Measurements from ENCODE around the gene HOMER2.

HOMER2 gene

GRCh38 chr15:82980981-82981380, 28.5 kb upstream of the HOMER2 start:
- H2AFZ ChIP-seq (ENCODE audit: low read length, unreplicated experiment): no peak overlapping the region
- H3K4me1 ChIP-seq (ENCODE audit: control insufficient read depth, insufficient read depth, low read length, unreplicated experiment): no peaks in the 10 kb centered on the region
- no peak overlapping the region for H3K4me3 ChIP-seq (ENCODE audit: low read depth, low read length)
- 0 out of 2 replicates have a peak, but pooled peaks cover 3% of the 10 kb centered on the region for H3K36me3 ChIP-seq (ENCODE audit: insufficient read depth, low read length)
- H3K27ac ChIP-seq (ENCODE audit: low read depth, low read length): no peak overlapping the region
- peaks cover 12% of the 10 kb centered on the region for H3K79me2 ChIP-seq (ENCODE audit: control insufficient read depth, insufficient read depth, low read length, unreplicated experiment)
- H3K27me3 ChIP-seq (ENCODE audit: insufficient read depth, low read length): no peaks in the 10 kb centered on the region

GRCh38 chr15:82979726-82980125, 27.2 kb upstream of the HOMER2 start:
- H3K27ac ChIP-seq (ENCODE audit: low read depth, low read length): no peak overlapping the region
- H3K27me3 ChIP-seq (ENCODE audit: insufficient read depth, low read length): no peaks in the 10 kb centered on the region
- no peak overlapping the region for H3K4me3 ChIP-seq (ENCODE audit: low read depth, low read length)
- H2AFZ ChIP-seq (ENCODE audit: low read length, unreplicated experiment): no peak overlapping the region
- H3K4me1 ChIP-seq (ENCODE audit: control insufficient read depth, insufficient read depth, low read length, unreplicated experiment): no peaks in the 10 kb centered on the region
- H3K79me2 ChIP-seq (ENCODE audit: control insufficient read depth, insufficient read depth, low read length, unreplicated experiment): peaks cover 4% of the 10 kb centered on the region
- H3K36me3 ChIP-seq (ENCODE audit: insufficient read depth, low read length): 0 out of 2 replicates have a peak, but pooled peaks cover 3% of the 10 kb centered on the region

- Histone ChIP-seq H3K36me3 (ENCODE audit: insufficient read depth, low read length) (0 out of 2 replicates have a peak, but pooled peaks cover 3% of the 10 kb centered on the region), H2AFZ (ENCODE audit: low read length, unreplicated experiment) (no peak overlapping the region), H3K79me2 (ENCODE audit: control insufficient read depth, insufficient read depth, low read length, unreplicated experiment) (peaks cover 3% of the 10 kb centered on the region), H3K4me3 (ENCODE audit: low read depth, low read length) (no peak overlapping the region), H3K27ac (ENCODE audit: low read depth, low read length) (no peak overlapping the region), H3K27me3 (ENCODE audit: insufficient read depth, low read length) (no peaks in the 10 kb centered on the region), H3K4me1 (ENCODE audit: control insufficient read depth, insufficient read depth, low read length, unreplicated experiment) (no peaks in the 10 kb centered on the region)
Observed at GRCh38 chr15:82978438-82978837, 25.9 kb upstream of the HOMER2 start.

- Histone ChIP-seq H3K4me3 (ENCODE audit: low read depth, low read length) (no peak overlapping the region), H3K36me3 (ENCODE audit: insufficient read depth, low read length) (0 out of 2 replicates have a peak, but pooled peaks cover 3% of the 10 kb centered on the region), H3K4me1 (ENCODE audit: control insufficient read depth, insufficient read depth, low read length, unreplicated experiment) (no peaks in the 10 kb centered on the region), H2AFZ (ENCODE audit: low read length, unreplicated experiment) (no peak overlapping the region), H3K79me2 (ENCODE audit: control insufficient read depth, insufficient read depth, low read length, unreplicated experiment) (peaks cover 7% of the 10 kb centered on the region), H3K27ac (ENCODE audit: low read depth, low read length) (no peak overlapping the region), H3K27me3 (ENCODE audit: insufficient read depth, low read length) (no peaks in the 10 kb centered on the region)
Observed at GRCh38 chr15:82977076-82977475, 24.6 kb upstream of the HOMER2 start.

GRCh38 chr15:82972990-82973389, 20.5 kb upstream of the HOMER2 start:
- Histone ChIP-seq H3K36me3 (ENCODE audit: insufficient read depth, low read length) (no peaks in the 10 kb centered on the region), H3K4me1 (ENCODE audit: control insufficient read depth, insufficient read depth, low read length, unreplicated experiment) (no peaks in the 10 kb centered on the region), H3K27ac (ENCODE audit: low read depth, low read length) (no peak overlapping the region), H3K27me3 (ENCODE audit: insufficient read depth, low read length) (no peaks in the 10 kb centered on the region), H3K4me3 (ENCODE audit: low read depth, low read length) (no peak overlapping the region), H3K79me2 (ENCODE audit: control insufficient read depth, insufficient read depth, low read length, unreplicated experiment) (peaks cover 8% of the 10 kb centered on the region), H2AFZ (ENCODE audit: low read length, unreplicated experiment) (no peak overlapping the region)

- no peak overlapping the region for H3K4me3 ChIP-seq (ENCODE audit: low read depth, low read length)
- peaks cover 8% of the 10 kb centered on the region for H3K79me2 ChIP-seq (ENCODE audit: control insufficient read depth, insufficient read depth, low read length, unreplicated experiment)
- no peak overlapping the region for H2AFZ ChIP-seq (ENCODE audit: low read length, unreplicated experiment)
- H3K36me3 ChIP-seq (ENCODE audit: insufficient read depth, low read length): no peaks in the 10 kb centered on the region
- no peaks in the 10 kb centered on the region for H3K27me3 ChIP-seq (ENCODE audit: insufficient read depth, low read length)
- H3K4me1 ChIP-seq (ENCODE audit: control insufficient read depth, insufficient read depth, low read length, unreplicated experiment): no peaks in the 10 kb centered on the region
- H3K27ac ChIP-seq (ENCODE audit: low read depth, low read length): no peak overlapping the region
Observed at GRCh38 chr15:82971218-82971984, 18.9 kb upstream of the HOMER2 start.

GRCh38 chr15:82970696-82971095, 18.2 kb upstream of the HOMER2 start:
- Histone ChIP-seq H3K4me3 (ENCODE audit: low read depth, low read length) (no peak overlapping the region), H3K36me3 (ENCODE audit: insufficient read depth, low read length) (no peaks in the 10 kb centered on the region), H3K4me1 (ENCODE audit: control insufficient read depth, insufficient read depth, low read length, unreplicated experiment) (no peaks in the 10 kb centered on the region), H2AFZ (ENCODE audit: low read length, unreplicated experiment) (no peak overlapping the region), H3K79me2 (ENCODE audit: control insufficient read depth, insufficient read depth, low read length, unreplicated experiment) (peaks cover 8% of the 10 kb centered on the region), H3K27me3 (ENCODE audit: insufficient read depth, low read length) (no peaks in the 10 kb centered on the region), H3K27ac (ENCODE audit: low read depth, low read length) (no peak overlapping the region)

- H2AFZ ChIP-seq (ENCODE audit: low read length, unreplicated experiment): no peak overlapping the region
- no peak overlapping the region for H3K27ac ChIP-seq (ENCODE audit: low read depth, low read length)
- no peak overlapping the region for H3K4me3 ChIP-seq (ENCODE audit: low read depth, low read length)
- H3K36me3 ChIP-seq (ENCODE audit: insufficient read depth, low read length): no peaks in the 10 kb centered on the region
- no peaks in the 10 kb centered on the region for H3K27me3 ChIP-seq (ENCODE audit: insufficient read depth, low read length)
- H3K79me2 ChIP-seq (ENCODE audit: control insufficient read depth, insufficient read depth, low read length, unreplicated experiment): peaks cover 8% of the 10 kb centered on the region
- H3K4me1 ChIP-seq (ENCODE audit: control insufficient read depth, insufficient read depth, low read length, unreplicated experiment): no peaks in the 10 kb centered on the region
Observed at GRCh38 chr15:82970078-82970686, 17.7 kb upstream of the HOMER2 start.

GRCh38 chr15:82969353-82969752, 16.8 kb upstream of the HOMER2 start:
- no peaks in the 10 kb centered on the region for H3K36me3 ChIP-seq (ENCODE audit: insufficient read depth, low read length)
- H3K27ac ChIP-seq (ENCODE audit: low read depth, low read length): no peak overlapping the region
- H3K27me3 ChIP-seq (ENCODE audit: insufficient read depth, low read length): no peaks in the 10 kb centered on the region
- H3K4me3 ChIP-seq (ENCODE audit: low read depth, low read length): no peak overlapping the region
- H2AFZ ChIP-seq (ENCODE audit: low read length, unreplicated experiment): no peak overlapping the region
- peaks cover 8% of the 10 kb centered on the region for H3K79me2 ChIP-seq (ENCODE audit: control insufficient read depth, insufficient read depth, low read length, unreplicated experiment)
- no peaks in the 10 kb centered on the region for H3K4me1 ChIP-seq (ENCODE audit: control insufficient read depth, insufficient read depth, low read length, unreplicated experiment)

GRCh38 chr15:82968066-82968465, 15.5 kb upstream of the HOMER2 start:
- H3K27ac ChIP-seq (ENCODE audit: low read depth, low read length): no peak overlapping the region
- H3K36me3 ChIP-seq (ENCODE audit: insufficient read depth, low read length): no peaks in the 10 kb centered on the region
- H3K4me1 ChIP-seq (ENCODE audit: control insufficient read depth, insufficient read depth, low read length, unreplicated experiment): no peaks in the 10 kb centered on the region
- H3K4me3 ChIP-seq (ENCODE audit: low read depth, low read length): no peak overlapping the region
- H3K79me2 ChIP-seq (ENCODE audit: control insufficient read depth, insufficient read depth, low read length, unreplicated experiment): peaks cover 5% of the 10 kb centered on the region
- H3K27me3 ChIP-seq (ENCODE audit: insufficient read depth, low read length): no peaks in the 10 kb centered on the region
- H2AFZ ChIP-seq (ENCODE audit: low read length, unreplicated experiment): no peak overlapping the region

- no peak overlapping the region for H3K27ac ChIP-seq (ENCODE audit: low read depth, low read length)
Observed at GRCh38 chr15:82966671-82967071, 14.2 kb upstream of the HOMER2 start.

More at GRCh38 chr15:82966671-82967071, 14.2 kb upstream of the HOMER2 start:
- H2AFZ ChIP-seq (ENCODE audit: low read length, unreplicated experiment): no peak overlapping the region
- no peaks in the 10 kb centered on the region for H3K79me2 ChIP-seq (ENCODE audit: control insufficient read depth, insufficient read depth, low read length, unreplicated experiment)
- H3K4me1 ChIP-seq (ENCODE audit: control insufficient read depth, insufficient read depth, low read length, unreplicated experiment): no peaks in the 10 kb centered on the region
- H3K27me3 ChIP-seq (ENCODE audit: insufficient read depth, low read length): no peaks in the 10 kb centered on the region
- no peaks in the 10 kb centered on the region for H3K36me3 ChIP-seq (ENCODE audit: insufficient read depth, low read length)
- no peak overlapping the region for H3K4me3 ChIP-seq (ENCODE audit: low read depth, low read length)
